ENCODE results near the gene AQP9.
"Not testable (repeated sequence)": the region's sequence is repeated elsewhere in the genome, so short reads cannot be mapped to it uniquely, and the experiment has no call there.

The AQP9 gene, protein sequence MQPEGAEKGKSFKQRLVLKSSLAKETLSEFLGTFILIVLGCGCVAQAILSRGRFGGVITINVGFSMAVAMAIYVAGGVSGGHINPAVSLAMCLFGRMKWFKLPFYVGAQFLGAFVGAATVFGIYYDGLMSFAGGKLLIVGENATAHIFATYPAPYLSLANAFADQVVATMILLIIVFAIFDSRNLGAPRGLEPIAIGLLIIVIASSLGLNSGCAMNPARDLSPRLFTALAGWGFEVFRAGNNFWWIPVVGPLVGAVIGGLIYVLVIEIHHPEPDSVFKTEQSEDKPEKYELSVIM

DNA sequence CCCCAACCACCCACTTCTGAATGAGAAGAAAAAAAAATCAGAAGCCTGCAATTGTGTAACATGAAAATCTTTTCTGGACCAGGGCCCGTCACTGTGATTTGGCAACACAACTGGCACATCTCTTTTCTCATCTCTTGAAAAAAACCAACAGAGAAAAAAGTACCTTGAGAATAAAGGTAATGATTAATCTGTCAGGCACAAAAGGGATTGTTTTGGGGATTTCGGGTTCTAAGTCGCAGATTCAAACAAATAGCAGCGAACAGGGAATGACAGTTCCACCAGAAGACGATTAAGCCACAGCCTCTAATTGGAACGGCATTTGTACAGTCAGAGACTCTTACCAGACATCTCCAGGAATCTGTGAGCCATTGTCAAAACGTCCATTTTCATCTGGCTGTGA is at the start of gene AQP9:
AQP9 (plus strand) TSS at position 276 of the 400 bp plus-strand sequence. CDS start 185 bp downstream, outside the sequence.
- DNase-seq = no peak

DNA sequence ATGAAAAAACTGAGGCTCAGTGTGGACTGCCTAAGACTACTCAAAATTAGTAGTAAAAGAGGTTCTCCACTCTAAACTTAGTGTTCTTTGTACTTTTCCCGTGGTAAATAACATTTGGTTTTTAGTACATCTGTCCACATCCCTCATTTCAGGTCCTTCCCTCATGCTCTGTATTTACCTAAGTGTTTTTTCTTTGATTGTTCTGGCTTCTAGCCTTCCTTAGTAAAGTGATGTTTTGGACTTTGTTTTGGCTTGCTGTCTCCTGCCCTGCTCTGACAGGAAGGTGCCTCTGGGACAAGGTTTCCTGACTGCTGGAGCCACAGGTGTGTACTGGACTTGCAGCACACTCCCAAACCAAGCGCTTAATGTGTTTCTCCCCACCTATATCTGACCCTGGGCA is 42.8 kb upstream of the AQP9 start:
- DNase-seq = no peak

- no peak for DNase-seq
These were observed 41.6 kb upstream of the AQP9 start for GRCh38 chr15:58096529-58097084.

- DNase-seq = no peak
These were observed 34.7 kb upstream of the AQP9 start for GRCh38 chr15:58103482-58103881.

DNA sequence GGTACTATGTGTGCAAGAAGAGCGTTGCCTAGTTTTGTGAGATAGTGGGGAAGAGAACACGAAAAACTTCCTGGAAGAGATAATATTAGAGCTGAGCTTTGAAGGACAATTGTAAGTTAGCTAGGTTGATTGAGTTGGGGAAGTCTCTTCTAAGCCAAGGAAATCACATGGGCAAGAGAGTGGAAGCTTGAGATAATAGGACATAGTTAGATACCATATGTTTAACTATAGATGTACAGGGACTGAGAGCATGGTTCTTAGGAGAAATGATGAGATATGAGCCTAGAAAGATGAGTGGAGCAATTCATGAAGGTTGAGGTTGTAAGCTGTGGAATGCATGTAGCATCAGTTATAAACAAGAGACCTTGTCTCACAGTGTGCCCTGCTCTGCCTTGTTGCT is 30.1 kb upstream of the AQP9 start:
- no peak for DNase-seq

GRCh38 chr15:58109419-58109818 is 28.8 kb upstream of the AQP9 start:
- no peak for DNase-seq

- DNase-seq = no peak
These were observed 27.0 kb upstream of the AQP9 start for GRCh38 chr15:58110999-58111717.

GRCh38 chr15:58111718-58112104 is 26.5 kb upstream of the AQP9 start:
- DNase-seq = no peak

DNA sequence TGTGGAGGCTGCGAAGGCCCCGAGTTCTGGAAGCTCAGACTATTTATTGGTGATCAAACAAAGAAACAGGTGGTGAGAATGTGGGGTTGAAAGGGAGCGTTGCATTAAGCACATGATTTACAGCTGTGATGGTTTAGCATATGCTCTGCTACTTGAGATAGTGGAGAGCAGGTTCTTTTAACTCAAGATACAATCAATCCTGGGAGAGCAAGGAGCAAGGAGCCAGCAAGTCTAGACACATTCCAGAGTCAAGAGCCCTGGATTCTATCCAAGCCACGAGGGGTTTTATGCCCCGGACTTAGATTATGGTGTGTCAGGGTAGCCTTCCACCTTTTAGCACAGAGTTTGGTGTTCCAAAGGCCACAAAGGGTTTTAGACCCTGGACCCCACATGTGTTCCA is 24.8 kb upstream of the AQP9 start:
- not testable (repeated sequence) for DNase-seq

- no peak for DNase-seq
These were observed 23.8 kb upstream of the AQP9 start for GRCh38 chr15:58114388-58114787.

DNA sequence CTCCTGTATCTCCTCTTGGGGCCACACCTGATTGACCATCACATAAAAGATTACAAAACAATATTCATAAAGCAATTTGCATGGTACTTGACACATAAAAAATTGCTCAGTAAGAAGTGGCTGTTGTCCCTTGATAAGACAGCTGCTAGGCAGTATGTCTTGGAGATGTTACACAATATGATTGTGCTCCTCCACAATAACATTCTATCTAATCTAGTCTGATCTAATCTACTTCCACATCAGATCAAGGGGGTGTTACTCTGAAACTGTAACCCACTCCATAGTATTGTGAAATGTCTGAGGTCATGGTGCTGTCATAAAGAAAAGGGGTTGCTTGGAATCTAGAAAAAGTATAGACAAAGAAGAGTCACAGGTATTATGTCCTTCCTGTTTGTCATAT is 23.4 kb upstream of the AQP9 start:
- DNase-seq = no peak

- peak; percentile 3 for DNase-seq
These were observed 22.5 kb upstream of the AQP9 start for GRCh38 chr15:58115692-58116091.

GRCh38 chr15:58117619-58118018 is 20.6 kb upstream of the AQP9 start:
- no peak for DNase-seq

DNA sequence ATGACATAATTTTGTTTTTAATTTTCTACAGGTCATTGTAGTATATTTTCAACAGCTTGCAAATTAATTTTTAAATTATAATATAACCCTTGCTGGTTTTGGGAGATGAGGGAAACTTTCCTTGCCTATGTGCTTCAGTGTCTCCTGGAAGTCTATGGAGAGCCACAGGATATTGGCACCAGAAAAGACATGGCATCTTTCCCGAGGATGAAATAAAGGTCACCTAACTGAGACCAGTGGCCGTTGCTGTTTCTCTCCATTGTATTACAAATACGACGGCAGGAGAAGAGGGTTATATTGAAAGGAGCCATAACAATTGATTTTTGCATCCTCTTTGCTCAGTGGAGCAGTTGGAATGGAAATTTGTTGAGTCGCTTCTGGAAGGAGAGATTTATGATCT is 19.9 kb upstream of the AQP9 start:
- DNase-seq = no peak

- no peak for DNase-seq
These were observed 19.2 kb upstream of the AQP9 start for GRCh38 chr15:58119016-58119415.

DNA sequence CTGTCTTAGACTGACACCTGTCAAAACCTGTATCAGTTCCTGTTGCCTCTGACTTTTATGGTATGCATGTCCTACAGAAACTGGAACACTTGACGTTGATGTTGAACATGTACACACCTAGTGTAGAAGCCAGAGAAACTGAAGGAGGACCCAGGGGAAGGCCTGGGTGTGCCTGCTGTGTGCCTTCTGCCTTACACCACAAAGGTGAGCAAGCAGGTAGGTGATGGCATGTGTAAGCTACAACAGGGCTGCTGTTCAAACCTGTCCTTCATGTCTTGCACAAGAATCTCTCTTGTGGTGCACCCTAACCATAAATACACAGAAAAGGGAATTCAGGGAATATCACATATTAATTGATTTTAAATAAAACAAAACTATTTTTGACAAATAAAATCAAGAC is 13.6 kb upstream of the AQP9 start:
- no peak for DNase-seq

DNA sequence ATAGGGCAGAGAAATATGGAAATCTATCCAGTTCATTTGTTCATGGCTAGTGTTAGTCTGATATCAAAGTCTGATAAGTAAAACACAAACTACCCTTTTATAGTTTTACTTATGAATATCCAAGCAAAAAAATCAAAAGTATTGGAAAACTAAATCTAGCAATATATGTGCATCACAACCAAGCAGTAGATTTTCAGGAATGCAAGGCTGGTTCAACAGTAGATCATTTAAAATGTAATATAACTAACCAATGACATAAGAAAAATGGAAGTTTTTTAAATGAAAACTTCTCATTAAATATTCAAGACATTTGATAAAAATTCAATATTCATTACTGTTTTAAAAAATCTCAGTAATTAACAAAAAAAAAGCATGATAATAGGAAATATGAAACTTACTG is 12.8 kb upstream of the AQP9 start:
- no peak for DNase-seq

DNA sequence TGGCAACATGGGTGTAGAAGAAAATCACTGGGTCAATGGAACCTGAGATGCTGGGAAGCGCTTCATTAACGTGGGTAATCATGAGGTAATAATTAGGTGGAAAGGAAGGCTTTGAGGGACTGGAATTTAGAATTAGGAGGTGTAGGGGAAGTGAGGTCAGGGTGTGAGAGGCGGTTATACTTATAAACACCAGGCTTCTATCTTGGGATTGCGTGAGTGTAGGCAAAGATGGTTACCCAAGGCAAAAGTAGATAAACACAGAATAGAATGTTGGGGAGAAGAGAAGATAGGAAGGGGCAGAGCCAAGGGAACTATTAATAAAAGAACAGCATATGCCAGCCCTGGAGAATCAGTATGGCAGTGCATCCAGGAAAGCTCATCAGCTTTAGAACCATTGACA is 3.3 kb upstream of the AQP9 start:
- DNase-seq = no peak

GRCh38 chr15:58135511-58136174 is 2.5 kb upstream of the AQP9 start:
- no peak for DNase-seq

GRCh38 chr15:58136731-58137130 is 1.4 kb upstream of the AQP9 start:
- DNase-seq = no peak

DNA sequence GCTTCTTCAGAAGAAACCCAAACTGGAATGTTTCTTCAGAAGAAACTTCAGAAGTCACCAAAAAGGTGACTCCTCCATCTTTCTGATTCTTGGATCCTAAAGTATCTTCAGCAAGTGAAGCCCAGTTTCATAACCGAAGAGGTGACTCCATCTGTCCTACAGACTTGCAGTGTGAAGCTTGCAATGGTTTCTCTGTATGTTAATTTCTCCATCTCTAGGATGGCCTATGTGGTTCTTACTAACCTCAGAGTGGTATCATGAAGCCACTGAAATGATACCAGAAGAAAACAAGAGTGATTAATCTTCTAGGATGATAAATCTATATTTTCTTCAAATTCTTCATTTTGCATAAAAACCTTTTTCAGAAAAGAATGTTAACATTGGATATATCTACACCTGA is 495 bp upstream of the AQP9 start:
- no peak for DNase-seq

DNA sequence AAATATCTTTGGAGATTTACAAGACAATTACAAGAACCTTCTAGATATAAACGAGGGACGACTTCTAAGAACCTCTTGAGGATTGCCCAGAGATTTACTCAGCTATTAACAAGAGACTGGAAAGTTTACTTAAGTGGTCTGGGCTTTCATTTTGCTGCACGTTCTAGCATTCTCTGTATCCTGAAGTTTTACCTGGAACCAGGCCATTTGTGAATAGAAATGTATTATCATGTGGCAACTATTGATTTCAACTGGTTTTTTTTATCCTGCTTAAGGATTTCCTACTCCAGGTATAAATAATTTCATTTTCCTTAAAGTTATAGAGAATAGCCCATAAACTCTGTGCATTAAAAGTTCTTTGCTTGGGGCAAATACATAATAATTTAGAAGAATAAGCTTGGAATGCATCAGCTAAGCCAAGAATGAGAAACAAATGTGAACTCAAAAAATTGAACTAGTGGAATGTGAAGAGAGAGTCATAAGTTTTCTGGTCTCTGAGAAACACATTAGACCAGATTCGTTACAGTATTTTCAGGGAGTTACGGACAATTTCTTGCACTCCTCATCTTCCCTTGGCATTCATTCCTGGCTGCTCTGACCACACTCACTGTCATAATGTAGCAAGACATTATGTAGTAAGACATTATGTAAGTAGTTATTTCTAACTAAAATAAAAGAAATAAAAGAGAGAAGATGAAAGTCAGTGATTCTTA is 1.3 kb downstream of the AQP9 start:
- no peak for DNase-seq

- DNase-seq = no peak
These were observed 1.9 kb downstream of the AQP9 start for GRCh38 chr15:58139989-58140522.

All from NCI-H510A treated with DMSO at 0.1 percent for 48 hours (cell line).